ENCODE measurements around the gene ANKZF1.

ANKZF1 gene

DNA sequence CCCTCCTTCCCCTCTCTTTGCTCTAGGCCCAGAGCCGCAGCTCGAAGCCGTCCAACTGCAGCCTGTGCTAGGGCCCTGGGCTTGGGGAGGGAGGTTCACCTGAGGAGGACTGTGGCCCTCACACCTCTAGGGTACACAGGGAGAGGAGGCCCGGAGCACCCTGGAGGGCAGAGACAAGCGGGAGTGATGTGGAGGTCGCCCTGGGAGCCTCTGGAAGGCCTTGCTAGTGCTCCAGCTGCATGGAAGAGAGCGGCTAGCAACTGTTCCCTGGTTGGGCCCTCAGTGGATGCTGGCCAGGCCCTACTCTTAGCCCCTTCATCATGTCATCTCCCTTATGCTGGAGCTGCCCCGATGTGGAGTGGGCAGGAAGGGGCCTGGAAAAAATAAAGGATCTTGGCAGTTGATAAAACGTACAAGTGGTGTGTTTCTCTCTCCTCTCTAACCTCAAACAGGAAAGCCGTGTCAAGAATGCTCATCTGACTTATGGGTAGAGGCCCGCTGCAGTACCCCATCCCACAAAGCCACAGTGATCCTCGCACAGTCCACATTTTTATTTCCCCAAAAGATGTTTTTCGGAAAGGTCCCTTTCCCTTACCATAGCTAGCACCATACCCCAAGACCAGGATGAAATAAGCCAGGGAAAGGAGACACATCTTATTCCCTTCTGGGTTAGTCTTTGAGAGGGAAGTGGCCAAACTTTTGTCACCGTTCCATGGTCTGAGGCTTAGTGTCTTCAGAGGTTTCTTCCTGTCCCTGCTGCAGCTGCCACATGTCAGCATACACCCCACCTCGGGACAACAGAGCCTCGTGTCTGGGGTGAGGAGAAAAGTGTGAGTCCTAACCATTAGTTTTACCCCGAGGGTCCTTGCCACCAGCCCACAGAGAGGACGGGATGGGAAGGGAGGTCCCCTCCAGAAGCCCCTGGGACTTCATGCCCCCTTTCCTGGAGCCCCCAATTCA lies 20.1 kb upstream of the ANKZF1 start:
- Histone ChIP-seq H3K4me3 (ENCODE audit: extremely low read depth, insufficient read depth, low read length, poor library complexity, severe bottlenecking) (no peak overlapping the region), H3K36me3 (ENCODE audit: control insufficient read depth, insufficient read depth, low read length) (peaks cover 52% of the 10 kb centered on the region), H3K4me1 (ENCODE audit: control insufficient read depth, insufficient read depth, low read length, poor library complexity, severe bottlenecking) (peaks cover 7% of the 10 kb centered on the region), H3K9me3 (ENCODE audit: control insufficient read depth, low read length) (no peaks in the 10 kb centered on the region), H3K27ac (ENCODE audit: low read depth, low read length, severe bottlenecking) (no peak overlapping the region)
- 91 to 96% methylated on average over 11 of the region's 18 CpGs for WGBS, 2 experiments (ENCODE audit: insufficient coverage in 2 of 2)

DNA sequence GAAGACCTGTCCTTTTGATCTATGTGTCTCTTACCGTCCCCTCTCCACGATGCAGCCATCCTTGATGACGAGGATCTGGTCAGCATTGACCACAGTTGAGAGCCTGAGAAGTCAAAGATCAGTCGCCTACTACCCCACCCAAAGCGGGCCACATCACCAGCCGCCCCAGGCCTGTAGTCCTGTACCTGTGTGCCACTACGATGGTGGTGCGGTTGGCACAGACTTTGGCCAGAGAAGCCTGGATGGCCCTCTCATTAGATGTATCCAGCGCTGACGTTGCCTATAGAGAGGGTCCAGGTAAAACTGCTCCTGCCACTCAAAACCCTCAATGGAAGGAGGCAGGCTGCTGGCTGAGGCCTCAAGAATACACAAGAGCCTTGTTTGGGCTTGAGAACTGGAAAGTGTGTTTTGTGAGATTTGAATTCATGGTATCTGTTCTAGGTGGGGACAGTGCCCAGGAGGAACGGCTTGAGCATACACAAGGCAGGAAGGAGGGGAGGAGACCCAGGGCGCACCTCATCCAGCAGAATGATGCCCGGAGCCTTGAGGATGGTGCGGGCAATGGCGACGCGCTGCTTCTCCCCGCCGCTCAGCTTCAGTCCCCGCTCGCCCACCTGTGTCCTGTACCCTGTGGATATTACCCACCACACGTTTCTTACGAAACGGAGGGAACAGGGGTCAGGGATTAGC lies 19.3 kb upstream of the ANKZF1 start:
- Histone ChIP-seq H3K27ac (ENCODE audit: low read depth, low read length, severe bottlenecking) (no peak overlapping the region), H3K36me3 (ENCODE audit: control insufficient read depth, insufficient read depth, low read length) (peaks cover 59% of the 10 kb centered on the region), H3K4me1 (ENCODE audit: control insufficient read depth, insufficient read depth, low read length, poor library complexity, severe bottlenecking) (peaks cover 7% of the 10 kb centered on the region), H3K9me3 (ENCODE audit: control insufficient read depth, low read length) (no peaks in the 10 kb centered on the region), H3K4me3 (ENCODE audit: extremely low read depth, insufficient read depth, low read length, poor library complexity, severe bottlenecking) (no peak overlapping the region)
- WGBS, 2 experiments (ENCODE audit: insufficient coverage in 2 of 2): 97 to 98% methylated on average over 14 to 24 of the region's 24 CpGs

DNA sequence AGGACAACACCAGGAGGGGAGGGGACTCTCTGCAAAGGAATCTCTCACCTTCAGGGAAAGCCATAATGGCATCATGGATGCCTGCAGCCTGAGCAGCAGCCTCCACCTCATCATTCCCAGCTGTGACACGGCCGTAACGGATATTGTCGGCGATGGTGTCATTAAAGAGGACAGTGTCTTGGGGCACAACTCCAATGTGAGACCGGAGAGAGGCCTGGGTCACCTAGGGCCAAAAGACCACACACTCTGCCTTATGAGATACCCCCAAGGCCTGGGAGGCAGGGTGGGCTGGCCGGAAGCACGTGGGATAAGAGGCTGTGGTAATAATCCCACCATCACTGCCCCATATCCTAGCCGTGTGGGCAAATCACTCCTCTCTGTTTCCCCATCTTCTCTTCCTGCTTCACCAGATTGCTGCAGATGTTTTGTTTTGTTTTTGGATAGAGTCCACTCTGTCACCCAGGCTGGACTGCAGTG lies 18.7 kb upstream of the ANKZF1 start:
- no peak overlapping the region for H3K4me3 ChIP-seq (ENCODE audit: extremely low read depth, insufficient read depth, low read length, poor library complexity, severe bottlenecking)
- H3K27ac ChIP-seq (ENCODE audit: low read depth, low read length, severe bottlenecking): no peak overlapping the region
- peaks cover 62% of the 10 kb centered on the region for H3K36me3 ChIP-seq (ENCODE audit: control insufficient read depth, insufficient read depth, low read length)
- H3K4me1 ChIP-seq (ENCODE audit: control insufficient read depth, insufficient read depth, low read length, poor library complexity, severe bottlenecking): peaks cover 7% of the 10 kb centered on the region
- WGBS, 2 experiments (ENCODE audit: insufficient coverage in 2 of 2): 97 to 100% methylated on average over 1 to 6 of the region's 9 CpGs
- no peaks in the 10 kb centered on the region for H3K9me3 ChIP-seq (ENCODE audit: control insufficient read depth, low read length)

- peaks cover 6% of the 10 kb centered on the region for H3K4me1 ChIP-seq (ENCODE audit: control insufficient read depth, insufficient read depth, low read length, poor library complexity, severe bottlenecking)
- no peak overlapping the region for H3K27ac ChIP-seq (ENCODE audit: low read depth, low read length, severe bottlenecking)
- no peaks in the 10 kb centered on the region for H3K9me3 ChIP-seq (ENCODE audit: control insufficient read depth, low read length)
- H3K36me3 ChIP-seq (ENCODE audit: control insufficient read depth, insufficient read depth, low read length): peaks cover 60% of the 10 kb centered on the region
- H3K4me3 ChIP-seq (ENCODE audit: extremely low read depth, insufficient read depth, low read length, poor library complexity, severe bottlenecking): no peak overlapping the region
- WGBS, 2 experiments (ENCODE audit: insufficient coverage in 2 of 2): 94 to 98% methylated on average over 8 of the region's 8 CpGs
Measured at GRCh38 chr2:219213026-219213415, 16.6 kb upstream of the ANKZF1 start.

GRCh38 chr2:219213486-219214071 lies 16.0 kb upstream of the ANKZF1 start:
- WGBS, 2 experiments (ENCODE audit: insufficient coverage in 2 of 2): 93 to 97% methylated on average over 10 of the region's 10 CpGs
- Histone ChIP-seq H3K4me1 (ENCODE audit: control insufficient read depth, insufficient read depth, low read length, poor library complexity, severe bottlenecking) (peaks cover 5% of the 10 kb centered on the region), H3K36me3 (ENCODE audit: control insufficient read depth, insufficient read depth, low read length) (peaks cover 55% of the 10 kb centered on the region), H3K27ac (ENCODE audit: low read depth, low read length, severe bottlenecking) (no peak overlapping the region), H3K4me3 (ENCODE audit: extremely low read depth, insufficient read depth, low read length, poor library complexity, severe bottlenecking) (no peak overlapping the region), H3K9me3 (ENCODE audit: control insufficient read depth, low read length) (no peaks in the 10 kb centered on the region)

DNA sequence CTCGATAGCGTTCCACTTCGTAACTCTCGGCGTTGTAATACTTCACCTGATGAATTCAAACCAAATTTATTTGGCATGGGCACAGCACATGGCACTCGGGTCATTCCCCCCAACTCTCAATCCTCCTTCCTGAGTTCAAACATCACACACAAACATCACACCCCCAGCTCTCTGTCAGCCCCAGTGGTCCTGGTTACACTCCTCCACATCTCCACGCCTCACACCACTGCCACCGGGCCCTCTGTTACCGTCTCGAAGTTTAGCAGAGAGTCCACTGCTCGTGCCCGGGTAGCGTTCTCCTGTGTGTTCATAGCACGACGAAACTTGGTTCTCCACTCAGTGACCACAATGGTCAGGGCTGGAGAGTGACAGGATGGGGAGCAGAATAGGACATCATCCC lies 15.5 kb upstream of the ANKZF1 start:
- 94 to 99% methylated on average over 10 to 15 of the region's 15 CpGs for WGBS, 2 experiments (ENCODE audit: insufficient coverage in 2 of 2)
- H3K4me1 ChIP-seq (ENCODE audit: control insufficient read depth, insufficient read depth, low read length, poor library complexity, severe bottlenecking): peaks cover 6% of the 10 kb centered on the region
- H3K36me3 ChIP-seq (ENCODE audit: control insufficient read depth, insufficient read depth, low read length): peaks cover 49% of the 10 kb centered on the region
- H3K4me3 ChIP-seq (ENCODE audit: extremely low read depth, insufficient read depth, low read length, poor library complexity, severe bottlenecking): no peak overlapping the region
- H3K27ac ChIP-seq (ENCODE audit: low read depth, low read length, severe bottlenecking): no peak overlapping the region
- H3K9me3 ChIP-seq (ENCODE audit: control insufficient read depth, low read length): no peaks in the 10 kb centered on the region

DNA sequence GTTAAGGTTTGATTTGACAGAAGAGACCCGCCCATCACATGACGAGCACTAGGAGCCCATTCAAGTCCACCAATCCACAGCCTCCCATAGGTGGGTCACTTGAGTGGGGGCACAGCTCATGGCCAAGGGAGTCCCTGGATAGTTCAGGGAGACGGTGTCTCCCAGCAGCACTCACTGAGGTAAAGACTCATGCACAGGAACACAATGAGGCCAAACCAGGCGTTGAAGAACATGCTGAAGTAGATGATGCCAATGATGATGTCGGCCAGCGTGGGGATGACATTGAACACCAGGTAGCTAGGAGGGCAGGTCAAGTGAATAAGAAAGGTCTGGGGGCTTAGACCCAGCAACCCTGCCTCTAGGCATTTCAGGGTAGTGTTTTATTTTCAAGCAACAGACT lies 14.8 kb upstream of the ANKZF1 start:
- H3K4me1 ChIP-seq (ENCODE audit: control insufficient read depth, insufficient read depth, low read length, poor library complexity, severe bottlenecking): peaks cover 7% of the 10 kb centered on the region
- H3K27ac ChIP-seq (ENCODE audit: low read depth, low read length, severe bottlenecking): no peak overlapping the region
- H3K36me3 ChIP-seq (ENCODE audit: control insufficient read depth, insufficient read depth, low read length): peaks cover 44% of the 10 kb centered on the region
- WGBS, 2 experiments (ENCODE audit: insufficient coverage in 2 of 2): 93 to 94% methylated on average over 4 to 6 of the region's 6 CpGs
- no peaks in the 10 kb centered on the region for H3K9me3 ChIP-seq (ENCODE audit: control insufficient read depth, low read length)
- H3K4me3 ChIP-seq (ENCODE audit: extremely low read depth, insufficient read depth, low read length, poor library complexity, severe bottlenecking): no peak overlapping the region

GRCh38 chr2:219215871-219216534 lies 13.6 kb upstream of the ANKZF1 start:
- Histone ChIP-seq H3K4me3 (ENCODE audit: extremely low read depth, insufficient read depth, low read length, poor library complexity, severe bottlenecking) (no peak overlapping the region), H3K27ac (ENCODE audit: low read depth, low read length, severe bottlenecking) (no peak overlapping the region), H3K36me3 (ENCODE audit: control insufficient read depth, insufficient read depth, low read length) (peaks cover 51% of the 10 kb centered on the region), H3K4me1 (ENCODE audit: control insufficient read depth, insufficient read depth, low read length, poor library complexity, severe bottlenecking) (peaks cover 7% of the 10 kb centered on the region), H3K9me3 (ENCODE audit: control insufficient read depth, low read length) (no peaks in the 10 kb centered on the region)
- 94 to 96% methylated on average over 22 to 25 of the region's 27 CpGs for WGBS, 2 experiments (ENCODE audit: insufficient coverage in 2 of 2)

DNA sequence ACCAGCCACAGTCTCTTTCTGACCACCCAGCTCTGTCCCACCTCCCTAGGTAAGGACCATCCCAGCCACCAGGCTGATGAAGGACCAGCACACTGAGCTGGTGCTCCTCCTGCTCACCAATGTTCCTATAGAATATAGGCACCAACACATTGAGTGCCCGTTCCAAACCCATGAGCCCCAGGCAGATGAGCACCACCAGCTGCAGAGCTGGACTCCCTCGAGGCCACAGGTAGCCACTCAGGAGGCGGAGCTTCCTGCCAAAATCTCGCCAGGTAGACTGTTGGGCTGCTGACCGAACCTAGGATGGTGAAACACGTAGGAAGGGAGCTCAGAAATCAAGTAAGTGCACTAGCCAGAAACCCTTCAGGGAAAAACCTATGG lies 13.1 kb upstream of the ANKZF1 start:
- Histone ChIP-seq H3K36me3 (ENCODE audit: control insufficient read depth, insufficient read depth, low read length) (peaks cover 54% of the 10 kb centered on the region), H3K4me3 (ENCODE audit: extremely low read depth, insufficient read depth, low read length, poor library complexity, severe bottlenecking) (no peak overlapping the region), H3K9me3 (ENCODE audit: control insufficient read depth, low read length) (no peaks in the 10 kb centered on the region), H3K4me1 (ENCODE audit: control insufficient read depth, insufficient read depth, low read length, poor library complexity, severe bottlenecking) (peaks cover 7% of the 10 kb centered on the region), H3K27ac (ENCODE audit: low read depth, low read length, severe bottlenecking) (no peak overlapping the region)
- 96 to 98% methylated on average over 5 to 6 of the region's 6 CpGs for WGBS, 2 experiments (ENCODE audit: insufficient coverage in 2 of 2)

DNA sequence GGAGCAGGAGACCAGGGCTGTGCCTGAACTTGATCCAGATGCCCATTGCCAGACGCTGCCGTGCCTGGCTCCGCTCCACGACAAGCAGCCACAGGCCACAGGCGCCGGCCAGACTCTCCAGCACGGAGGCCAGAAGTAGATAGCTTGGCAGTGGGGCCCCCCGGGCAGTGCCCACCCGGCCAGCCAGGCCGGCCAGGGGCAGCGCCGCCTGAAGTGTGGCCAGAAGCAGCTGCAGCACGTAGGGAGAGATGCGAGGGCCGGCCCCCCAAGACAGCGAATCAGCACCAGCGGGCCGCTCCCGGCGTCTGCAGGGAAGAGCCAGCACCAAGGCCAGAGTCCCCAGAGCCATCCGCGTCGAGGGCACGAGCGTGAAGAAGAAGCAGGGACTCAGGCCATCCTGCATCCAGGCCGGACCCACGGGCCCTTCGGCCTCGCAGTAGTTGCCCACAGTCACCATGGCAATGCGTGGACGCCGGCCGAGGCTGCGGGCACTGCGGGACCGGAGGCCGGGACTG lies 11.3 kb upstream of the ANKZF1 start:
- WGBS, 2 experiments (ENCODE audit: insufficient coverage in 2 of 2): 1% methylated on average over 36 to 37 of the region's 37 CpGs
- H3K4me1 ChIP-seq (ENCODE audit: control insufficient read depth, insufficient read depth, low read length, poor library complexity, severe bottlenecking): peaks cover 7% of the 10 kb centered on the region
- peak overlapping the region; percentile 52 for H3K4me3 ChIP-seq (ENCODE audit: extremely low read depth, insufficient read depth, low read length, poor library complexity, severe bottlenecking)
- H3K36me3 ChIP-seq (ENCODE audit: control insufficient read depth, insufficient read depth, low read length): peaks cover 56% of the 10 kb centered on the region
- no peaks in the 10 kb centered on the region for H3K9me3 ChIP-seq (ENCODE audit: control insufficient read depth, low read length)
- H3K27ac ChIP-seq (ENCODE audit: low read depth, low read length, severe bottlenecking): peak overlapping the region; percentile 96

Measured in mesodermal cell (in vitro differentiated cells).